ENCODE measurements around the gene MRLN. TPM values are rescaled to one million over a fixed set of nuclear protein-coding genes. Genes with fewer than 3 reads are reported as not detected.

The MRLN gene
- total and polyA plus RNA-seq, 2 of the 4 experiments (the other 2 are of a cell fraction): not detected

DNA sequence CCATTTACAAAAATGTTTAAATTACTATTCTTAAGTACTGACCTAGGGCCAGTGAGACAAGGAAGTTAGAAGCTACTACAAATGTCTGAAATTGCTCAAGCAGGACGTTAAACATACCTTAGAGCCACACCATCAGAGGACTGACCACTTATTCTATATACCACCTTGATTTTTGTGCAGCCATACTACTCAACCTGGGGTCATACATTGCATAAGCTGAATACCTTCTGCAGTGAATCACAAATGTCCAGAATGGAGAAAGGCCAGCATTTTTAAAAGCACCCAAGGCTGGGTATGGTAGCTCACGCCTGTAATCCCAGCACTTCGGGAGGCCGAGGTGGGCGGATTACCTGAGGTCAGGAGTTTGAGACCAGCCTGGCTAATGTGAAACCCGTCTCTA is 21.2 kb upstream of the MRLN start:
- POLR2A ChIA-PET (ENCODE audit: unreplicated experiment): no interaction called here
- H4K20me1 ChIP-seq (ENCODE audit: insufficient read depth, low read length): no peaks in the 10 kb centered on the region
- no peak overlapping the region for H3K9ac ChIP-seq (ENCODE audit: low read depth, low read length)
- dilution Hi-C loops (cut with HindIII; ENCODE audit: low sequenced_read_pairs, unreplicated experiment): no loop called here
- no peak overlapping the region for H4K8ac ChIP-seq (ENCODE audit: low read depth in 2 of 2, low read length in 2 of 2)
- H3K56ac ChIP-seq (ENCODE audit: extremely low read depth, insufficient read depth, low read length): no peak overlapping the region
- no peak overlapping the region for H3K18ac ChIP-seq (ENCODE audit: low read depth, low read length)
- no peak overlapping the region for H3K27ac ChIP-seq (ENCODE audit: insufficient read depth, low read length)
- no peak overlapping the region for H4K5ac ChIP-seq (ENCODE audit: low read depth, low read length)
- no peaks in the 10 kb centered on the region for H3K27me3 ChIP-seq (ENCODE audit: control insufficient read depth, insufficient read depth, low read length)
- H3K23ac ChIP-seq (ENCODE audit: low read depth, low read length): no peak overlapping the region
- ATAC-seq (ENCODE audit: low read depth) (no peak), DNase-seq (no peak)
- H2BK5ac ChIP-seq (ENCODE audit: low read depth, low read length, poor library complexity, severe bottlenecking): no peak overlapping the region
- no peak overlapping the region for H3K14ac ChIP-seq (replicated peaks; ENCODE audit: low read depth, low read length)
- H3K4me3 ChIP-seq (ENCODE audit: insufficient read depth, low read depth, low read length): no peak overlapping the region
- TF ChIP-seq NFE2L2 (IDR thresholded peaks at IDR 0.05; ENCODE audit: low read depth, low read length) (no peak), RCOR1 (IDR thresholded peaks at IDR 0.05; ENCODE audit: insufficient replicate concordance, low read length) (no peak), CHD1 (IDR thresholded peaks at IDR 0.05; ENCODE audit: low read depth, low read length) (no peak), RAD21 (IDR thresholded peaks at IDR 0.05; ENCODE audit: low read length) (no peak), POLR2A (IDR thresholded peaks at IDR 0.05; ENCODE audit: low read depth, low read length) (no peak), SMC3 (IDR thresholded peaks at IDR 0.05; ENCODE audit: low read depth, low read length) (no peak), BHLHE40 (IDR thresholded peaks at IDR 0.05; ENCODE audit: low read depth, low read length) (no peak), FOS (IDR thresholded peaks at IDR 0.05; ENCODE audit: low read depth, low read length) (no peak), CEBPB (IDR thresholded peaks at IDR 0.05; ENCODE audit: low read depth, low read length) (no peak), MXI1 (IDR thresholded peaks at IDR 0.05; ENCODE audit: borderline replicate concordance, low read depth, low read length) (no peak), RFX5 (IDR thresholded peaks at IDR 0.05; ENCODE audit: low read depth, low read length) (no peak), MAFK (IDR thresholded peaks at IDR 0.05; ENCODE audit: low read depth, low read length) (no peak)
- TF ChIP-seq, protein P1, sequence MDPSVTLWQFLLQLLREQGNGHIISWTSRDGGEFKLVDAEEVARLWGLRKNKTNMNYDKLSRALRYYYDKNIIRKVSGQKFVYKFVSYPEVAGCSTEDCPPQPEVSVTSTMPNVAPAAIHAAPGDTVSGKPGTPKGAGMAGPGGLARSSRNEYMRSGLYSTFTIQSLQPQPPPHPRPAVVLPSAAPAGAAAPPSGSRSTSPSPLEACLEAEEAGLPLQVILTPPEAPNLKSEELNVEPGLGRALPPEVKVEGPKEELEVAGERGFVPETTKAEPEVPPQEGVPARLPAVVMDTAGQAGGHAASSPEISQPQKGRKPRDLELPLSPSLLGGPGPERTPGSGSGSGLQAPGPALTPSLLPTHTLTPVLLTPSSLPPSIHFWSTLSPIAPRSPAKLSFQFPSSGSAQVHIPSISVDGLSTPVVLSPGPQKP (IDR thresholded peaks at IDR 0.05; ENCODE audit: borderline replicate concordance, low read depth, low read length): no peak
- no peaks in the 10 kb centered on the region for H3K4me1 ChIP-seq (ENCODE audit: control insufficient read depth, insufficient read depth, low read length)
- no CpG with 5 or more reads among the region's 6 CpGs for WGBS, 2 experiments (ENCODE audit: extremely low coverage in 2 of 2, insufficient read length in 1 of 2)
- no peak overlapping the region for H2AK9ac ChIP-seq (replicated peaks; ENCODE audit: low read depth, low read length, poor library complexity)
- no peaks in the 10 kb centered on the region for H3K9me1 ChIP-seq (ENCODE audit: insufficient read depth, low read length)
- intact Hi-C loops (cut with micrococcal nuclease): no loop called here
- H3K79me1 ChIP-seq (ENCODE audit: low read depth in 1 of 2, low read length in 2 of 2): no peaks in the 10 kb centered on the region
- H2BK15ac ChIP-seq (ENCODE audit: low read depth, low read length): no peak overlapping the region
- no peaks in the 10 kb centered on the region for H3K9me3 ChIP-seq (ENCODE audit: control insufficient read depth, insufficient read depth, low read length)
- no peak overlapping the region for H3K4me2 ChIP-seq (ENCODE audit: low read depth, low read length)
- in situ Hi-C loops (cut with MboI; ENCODE audit: low sequenced_read_pairs): no loop called here
- no peaks in the 10 kb centered on the region for H3K36me3 ChIP-seq (ENCODE audit: control insufficient read depth, insufficient read depth, low read length)
- H2BK20ac ChIP-seq (ENCODE audit: low read depth, low read length): no peak overlapping the region
- no TSS peak for BruUV-seq (replicated peaks)
- CTCF ChIA-PET: interaction anchor here (0.9 kb wide), 1 partner anchor 19 kb away, joined by 3 read pairs; no protein-coding TSS in a partner anchor
- no peak overlapping the region for H3K4ac ChIP-seq (ENCODE audit: low read depth, low read length)
- no peak overlapping the region for H2BK120ac ChIP-seq (ENCODE audit: low read depth, low read length)
- H2AK5ac ChIP-seq (ENCODE audit: low read depth, low read length): no peak overlapping the region
- no peak overlapping the region for H2AFZ ChIP-seq (replicated peaks; ENCODE audit: low read length, poor library complexity)
- no peak overlapping the region for H4K91ac ChIP-seq (ENCODE audit: insufficient read depth, low read depth, low read length)
